GM18870 (cell line): ENCODE data around the gene DNAH6.

Experiments
- ATAC-seq: cut with Tn5 transposase; IDR thresholded peaks from one replicate; pipeline ENCODE4 v1.9.1; 2021; ENCODE audit warnings: moderate library complexity; ENCODE audit not compliant: unreplicated experiment

The DNAH6 gene

GRCh38 chr2:84830758-84831500 lies 314.6 kb downstream of the DNAH6 start:
- no peak for ATAC-seq

DNA sequence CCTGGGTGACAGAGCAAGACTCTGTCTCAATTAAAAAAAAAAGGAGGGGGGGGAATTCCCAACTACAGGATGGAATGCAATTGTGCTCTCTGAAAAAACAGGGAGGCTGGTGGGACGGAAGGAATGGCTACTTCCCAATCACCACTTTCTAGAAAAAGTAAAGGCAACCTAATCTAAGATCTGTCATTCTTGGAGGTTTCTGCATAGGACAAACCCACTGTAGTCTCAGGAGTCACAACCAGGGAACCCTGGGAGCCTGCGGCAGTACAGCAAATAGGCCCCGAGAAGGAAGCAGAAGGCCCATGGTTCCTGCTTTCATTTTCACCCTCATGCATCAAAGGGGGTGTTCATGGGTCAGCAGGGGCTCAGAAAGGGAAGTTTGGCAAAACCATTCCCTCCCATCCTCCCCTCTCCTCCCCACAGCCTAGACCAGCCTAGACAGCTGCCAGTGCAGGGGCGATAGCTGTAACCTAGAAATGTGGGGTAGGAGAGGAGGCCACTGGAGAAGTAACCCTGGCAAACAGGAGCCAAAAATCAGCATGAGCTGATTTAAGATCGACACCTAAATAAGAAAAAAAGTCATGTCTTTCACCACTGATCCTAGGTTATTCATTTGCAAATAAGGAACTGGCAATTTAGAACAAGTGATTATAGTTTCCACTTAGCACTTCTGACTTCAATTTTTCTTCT lies 316.6 kb downstream of the DNAH6 start:
- peak; percentile 69 for ATAC-seq

DNA sequence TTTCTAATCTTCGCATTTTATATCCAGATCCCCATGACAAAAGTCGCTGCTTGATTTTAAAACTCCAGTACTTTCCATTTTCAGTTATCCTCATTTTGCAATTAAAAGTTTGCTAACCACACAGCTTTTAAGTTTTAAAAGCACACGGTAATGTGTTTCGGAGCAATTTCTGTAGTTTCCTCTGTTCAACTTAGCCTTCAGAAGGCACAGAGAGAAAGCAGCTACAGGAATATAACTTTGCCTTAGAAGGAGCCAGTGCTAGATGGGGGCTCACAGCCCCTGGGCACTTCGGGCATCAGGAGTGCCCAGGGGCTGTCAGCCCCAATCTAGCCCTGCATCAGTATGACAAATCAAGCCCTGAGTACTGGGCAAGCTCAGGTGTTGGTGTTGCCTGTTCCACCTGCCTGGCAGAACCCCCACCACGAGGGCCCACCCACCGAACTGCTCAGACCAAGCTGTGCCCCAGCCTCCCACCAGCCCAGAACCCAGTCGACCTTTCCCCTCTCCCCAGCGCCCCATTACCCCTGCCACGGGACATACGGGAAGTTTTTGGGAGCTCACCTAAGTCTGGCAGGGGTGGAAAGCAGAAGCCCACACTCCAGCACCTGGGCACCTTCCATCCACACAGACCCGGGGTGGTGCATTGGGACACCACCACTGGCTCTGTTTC lies 317.3 kb downstream of the DNAH6 start:
- no peak for ATAC-seq

GRCh38 chr2:84836215-84836614 lies 319.9 kb downstream of the DNAH6 start:
- no peak for ATAC-seq

DNA sequence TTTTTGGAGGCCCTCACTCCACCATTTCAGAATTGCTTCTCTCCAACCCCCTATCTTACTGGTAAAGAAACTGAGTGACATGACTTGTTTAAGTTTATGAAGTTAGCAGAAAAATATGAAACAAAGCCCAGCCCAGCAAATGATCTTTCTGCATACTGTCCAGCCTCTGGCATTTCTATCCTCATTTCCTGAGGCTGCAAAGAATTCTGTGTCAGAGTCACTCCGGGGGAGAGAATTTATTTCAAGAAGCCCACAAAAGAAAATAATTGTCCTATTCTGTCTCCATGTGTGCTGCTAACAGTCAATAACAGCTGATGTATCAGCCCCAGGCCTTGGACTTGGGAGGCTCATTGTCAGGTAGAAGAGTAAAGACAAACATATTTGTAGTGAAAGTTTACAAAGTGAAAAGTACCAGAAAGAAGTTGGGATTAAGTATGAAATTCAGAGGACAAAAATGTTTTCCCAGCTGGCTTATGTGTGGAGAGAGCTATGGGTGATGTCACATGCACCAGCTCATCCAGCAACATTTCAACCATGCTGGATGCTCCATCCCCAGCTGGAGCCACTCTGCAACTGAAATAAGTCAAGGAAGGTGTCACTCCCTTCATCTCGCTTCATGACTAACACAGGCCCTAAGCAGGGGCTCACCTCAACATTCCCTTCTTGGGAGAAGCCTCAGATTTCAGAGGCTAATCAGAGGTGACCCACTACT lies 322.3 kb downstream of the DNAH6 start:
- ATAC-seq: no peak

DNA sequence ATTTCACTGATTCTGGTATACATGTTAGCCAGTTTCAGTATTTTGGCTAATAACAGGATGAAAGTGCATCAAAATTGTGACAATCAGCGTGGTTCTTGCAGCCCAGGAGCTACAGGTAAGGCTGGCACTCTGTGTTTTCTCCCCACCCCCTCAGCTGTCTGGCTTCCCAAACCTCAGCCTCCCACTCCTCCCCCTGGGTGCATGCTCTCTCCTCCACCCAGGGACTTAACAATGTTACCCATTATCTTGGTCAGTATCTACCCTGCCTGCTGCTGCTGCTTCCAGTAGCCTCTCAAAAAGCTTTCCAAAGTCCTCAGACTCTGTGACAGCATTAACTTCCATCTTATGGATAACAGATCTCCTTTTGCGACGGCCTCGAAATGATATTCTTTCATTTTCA lies 323.6 kb downstream of the DNAH6 start:
- no peak for ATAC-seq

DNA sequence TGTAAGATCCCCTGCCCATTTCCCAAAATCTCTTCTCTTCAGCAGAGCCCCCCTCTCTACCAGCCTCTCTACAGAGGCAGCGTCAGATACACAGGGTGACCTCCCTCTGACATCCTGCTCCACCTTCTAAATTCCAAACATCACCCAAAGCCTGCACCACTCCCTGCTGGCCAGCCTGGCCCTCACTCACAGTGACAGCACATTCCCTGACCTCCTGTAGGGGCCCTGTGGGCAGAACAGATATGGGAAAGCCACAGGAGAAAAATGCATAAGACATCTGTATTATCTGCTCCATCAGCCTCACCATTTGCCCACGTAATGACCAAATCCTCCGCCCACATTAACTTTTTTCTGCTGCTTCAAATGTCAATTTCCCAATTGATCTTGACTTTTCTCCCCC lies 324.0 kb downstream of the DNAH6 start:
- ATAC-seq: no peak

DNA sequence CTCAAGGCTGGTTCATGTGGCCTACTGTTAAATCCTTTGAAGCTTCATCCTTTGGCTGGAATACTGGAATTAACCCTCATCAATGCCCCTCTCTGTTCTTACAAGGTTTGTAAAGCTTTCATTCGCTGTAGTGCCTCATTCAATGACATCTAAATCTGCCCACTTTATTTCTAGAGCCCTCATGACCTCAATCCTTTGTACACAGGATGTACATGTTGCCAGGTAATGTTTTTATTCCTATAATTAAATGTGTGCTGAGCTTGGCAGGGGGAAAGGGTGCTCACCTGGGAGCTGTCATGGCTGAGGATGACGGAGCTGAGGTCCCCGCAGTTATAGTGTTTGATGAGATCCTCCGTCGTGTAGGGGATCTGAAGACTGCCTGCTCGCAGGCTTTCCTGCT lies 325.3 kb downstream of the DNAH6 start:
- ATAC-seq: no peak

GRCh38 chr2:84844141-84844540 lies 327.8 kb downstream of the DNAH6 start:
- ATAC-seq: no peak

GRCh38 chr2:84846041-84846663 lies 329.9 kb downstream of the DNAH6 start:
- ATAC-seq: no peak

DNA sequence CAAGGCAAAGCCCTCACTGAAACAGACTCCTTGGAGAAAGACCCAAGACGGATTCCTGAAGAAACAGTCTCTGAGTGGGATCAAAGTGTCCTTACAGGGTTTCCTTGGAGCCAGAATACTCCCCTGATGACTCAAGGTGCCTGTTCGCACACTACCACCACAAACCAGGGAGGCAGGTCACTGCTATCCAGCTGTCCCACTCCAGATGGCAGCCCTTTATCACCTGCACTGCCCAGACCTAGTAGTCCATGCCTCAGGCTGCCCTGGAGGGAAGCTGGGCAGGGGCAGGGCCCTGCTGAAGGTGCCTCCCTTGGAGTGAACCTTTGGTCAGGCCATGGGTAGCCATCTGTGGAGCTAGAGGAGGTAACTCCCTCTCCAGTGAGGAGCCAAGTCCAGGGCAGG lies 330.4 kb downstream of the DNAH6 start:
- no peak for ATAC-seq

GRCh38 chr2:84847326-84848050 lies 331.2 kb downstream of the DNAH6 start:
- no peak for ATAC-seq

DNA sequence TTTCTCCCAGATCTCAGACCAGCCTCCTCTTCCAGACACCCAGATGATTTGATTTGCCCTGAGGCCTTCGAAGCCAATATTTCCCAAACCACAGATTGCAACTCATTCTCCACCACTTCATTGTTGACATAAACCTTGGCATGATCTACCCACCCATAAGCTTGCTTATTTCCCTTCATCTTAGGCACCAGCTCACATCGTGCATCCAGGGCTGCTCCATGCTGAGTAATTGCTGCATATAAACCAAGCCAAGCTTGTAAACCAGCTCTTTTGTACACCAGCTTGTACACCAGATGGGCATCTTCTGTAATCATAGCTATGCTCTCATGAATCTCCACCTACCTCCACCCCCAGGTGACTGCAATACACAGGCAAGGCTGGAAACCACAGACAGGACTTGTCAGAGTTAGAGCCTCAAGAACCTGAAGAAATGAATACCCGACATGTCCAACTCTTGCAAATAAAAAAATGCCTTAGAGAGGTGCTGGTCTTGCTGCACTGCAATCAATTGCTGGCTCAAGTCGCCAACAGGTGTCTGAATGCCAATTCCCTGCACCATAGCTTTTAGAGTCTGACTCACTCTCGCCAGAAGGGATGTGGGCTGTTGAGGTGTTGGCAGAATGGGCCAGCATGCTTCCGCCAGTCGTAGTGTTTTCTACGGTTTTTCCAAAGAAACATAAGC lies 333.1 kb downstream of the DNAH6 start:
- ATAC-seq: no peak

- no peak for ATAC-seq
These were observed 334.2 kb downstream of the DNAH6 start for GRCh38 chr2:84850471-84850870.

DNA sequence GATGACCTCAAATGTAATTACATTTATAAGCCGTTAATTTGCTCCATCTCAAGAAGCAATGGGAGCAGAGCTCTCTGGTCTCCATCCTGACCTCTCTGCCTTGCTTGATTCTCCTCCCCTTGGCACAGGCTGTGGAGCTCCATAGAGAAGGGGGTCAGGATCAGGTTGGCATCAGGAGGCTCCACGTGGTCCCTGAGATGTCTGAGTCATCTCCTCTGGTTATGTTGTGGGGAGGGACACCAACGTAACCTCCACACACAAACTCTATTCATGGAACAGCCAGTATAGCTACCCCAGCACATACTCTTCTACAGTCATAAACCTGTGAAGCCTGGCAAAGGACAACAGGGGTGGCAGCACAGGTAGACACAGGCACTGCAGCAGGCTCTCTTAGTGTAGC lies 335.6 kb downstream of the DNAH6 start:
- no peak for ATAC-seq

- no peak for ATAC-seq
These were observed 338.6 kb downstream of the DNAH6 start for GRCh38 chr2:84854850-84855249.

DNA sequence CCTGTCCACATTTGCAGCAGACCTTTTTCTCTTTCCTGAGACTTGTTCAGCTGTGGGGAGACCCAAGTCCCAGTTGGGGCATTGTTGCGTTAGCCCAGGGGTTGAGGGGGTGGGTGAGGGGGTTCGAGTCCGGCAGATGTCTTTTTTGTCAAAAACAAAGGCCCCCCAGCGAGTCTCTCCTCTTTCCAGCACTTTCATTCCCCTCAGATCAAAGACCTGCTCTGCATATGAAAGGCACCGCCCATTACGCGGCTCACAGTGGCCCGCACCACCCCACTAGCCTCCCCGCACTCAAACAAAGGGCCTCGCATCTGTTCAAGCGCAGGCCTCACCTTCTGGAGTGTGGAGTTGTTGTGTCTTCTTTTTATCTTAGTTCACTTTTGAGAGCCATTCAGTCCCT lies 339.4 kb downstream of the DNAH6 start:
- ATAC-seq: no peak

- no peak for ATAC-seq
These were observed 340.5 kb downstream of the DNAH6 start for GRCh38 chr2:84856787-84857186.

GRCh38 chr2:84857566-84857965 lies 341.3 kb downstream of the DNAH6 start:
- no peak for ATAC-seq

DNA sequence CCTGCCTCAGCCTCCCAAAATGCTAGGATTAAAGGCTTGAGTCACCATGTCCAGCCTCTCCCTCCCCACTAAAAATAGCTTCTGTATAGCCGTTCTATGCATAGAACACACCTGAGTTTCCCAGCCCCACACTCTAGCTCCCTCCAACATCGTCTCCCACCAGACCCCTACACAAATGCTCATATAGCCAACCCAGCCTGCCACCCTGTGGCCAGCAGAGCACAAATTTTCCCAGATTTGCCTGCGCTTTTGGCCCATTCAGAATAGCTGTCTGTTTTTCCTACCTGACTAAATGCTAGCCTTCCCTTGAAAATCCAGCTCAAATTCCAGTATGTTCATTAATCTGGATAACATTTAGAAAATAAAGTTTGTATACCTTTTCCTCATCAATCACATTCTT lies 341.8 kb downstream of the DNAH6 start:
- no peak for ATAC-seq
